ENCODE measurements around the gene ADRA2A.

Gene ADRA2A

DNA sequence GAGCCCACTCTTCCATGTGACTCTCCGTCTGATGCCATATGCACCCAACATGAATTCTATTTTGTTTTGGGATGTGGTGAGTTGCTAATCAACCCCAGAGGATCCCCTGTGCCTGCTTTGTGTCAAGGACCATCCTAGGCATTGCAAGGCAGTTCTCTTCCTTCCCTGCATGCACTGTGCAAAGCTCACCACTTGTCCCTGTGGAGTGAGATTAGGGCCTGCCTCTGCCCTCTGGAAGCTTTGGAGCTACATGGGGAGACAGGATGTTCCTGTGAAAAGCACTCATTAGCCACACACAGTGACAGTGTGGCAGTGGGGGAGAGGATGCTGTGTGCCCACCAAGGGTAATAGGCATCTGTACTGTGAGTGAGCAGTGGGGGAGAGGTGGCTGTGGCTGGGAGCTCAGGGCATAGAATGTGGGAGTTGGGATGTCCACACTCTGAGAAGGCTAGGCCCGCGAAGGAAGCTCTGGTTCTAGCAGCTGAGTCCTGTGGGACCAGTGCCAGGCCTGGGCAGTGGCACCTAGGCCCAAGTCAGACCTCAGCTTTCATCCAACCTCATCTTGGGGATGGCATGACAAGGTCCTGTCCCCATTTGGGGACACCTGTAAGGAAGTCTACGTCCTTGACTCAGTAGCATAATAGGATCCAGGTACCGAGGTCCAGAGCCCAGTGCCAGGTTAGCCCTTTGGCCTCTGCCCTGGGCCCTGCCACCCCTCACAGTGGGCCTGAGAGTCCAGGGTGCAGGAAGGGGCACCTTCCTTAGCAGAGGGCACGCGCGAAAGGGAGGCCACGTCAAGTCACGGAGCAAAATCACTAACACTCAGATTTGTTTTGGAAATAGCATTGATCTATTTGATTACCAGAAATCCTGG, 6.6 kb downstream of the ADRA2A start:
- DNase-seq (ENCODE audit: insufficient read length, low spot score): no peak
- TF ChIP-seq, protein P1, sequence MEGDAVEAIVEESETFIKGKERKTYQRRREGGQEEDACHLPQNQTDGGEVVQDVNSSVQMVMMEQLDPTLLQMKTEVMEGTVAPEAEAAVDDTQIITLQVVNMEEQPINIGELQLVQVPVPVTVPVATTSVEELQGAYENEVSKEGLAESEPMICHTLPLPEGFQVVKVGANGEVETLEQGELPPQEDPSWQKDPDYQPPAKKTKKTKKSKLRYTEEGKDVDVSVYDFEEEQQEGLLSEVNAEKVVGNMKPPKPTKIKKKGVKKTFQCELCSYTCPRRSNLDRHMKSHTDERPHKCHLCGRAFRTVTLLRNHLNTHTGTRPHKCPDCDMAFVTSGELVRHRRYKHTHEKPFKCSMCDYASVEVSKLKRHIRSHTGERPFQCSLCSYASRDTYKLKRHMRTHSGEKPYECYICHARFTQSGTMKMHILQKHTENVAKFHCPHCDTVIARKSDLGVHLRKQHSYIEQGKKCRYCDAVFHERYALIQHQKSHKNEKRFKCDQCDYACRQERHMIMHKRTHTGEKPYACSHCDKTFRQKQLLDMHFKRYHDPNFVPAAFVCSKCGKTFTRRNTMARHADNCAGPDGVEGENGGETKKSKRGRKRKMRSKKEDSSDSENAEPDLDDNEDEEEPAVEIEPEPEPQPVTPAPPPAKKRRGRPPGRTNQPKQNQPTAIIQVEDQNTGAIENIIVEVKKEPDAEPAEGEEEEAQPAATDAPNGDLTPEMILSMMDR (IDR thresholded peaks at IDR 0.05; ENCODE audit: insufficient read depth, missing control alignments): no peak
- FAIRE-seq: no peak

DNA sequence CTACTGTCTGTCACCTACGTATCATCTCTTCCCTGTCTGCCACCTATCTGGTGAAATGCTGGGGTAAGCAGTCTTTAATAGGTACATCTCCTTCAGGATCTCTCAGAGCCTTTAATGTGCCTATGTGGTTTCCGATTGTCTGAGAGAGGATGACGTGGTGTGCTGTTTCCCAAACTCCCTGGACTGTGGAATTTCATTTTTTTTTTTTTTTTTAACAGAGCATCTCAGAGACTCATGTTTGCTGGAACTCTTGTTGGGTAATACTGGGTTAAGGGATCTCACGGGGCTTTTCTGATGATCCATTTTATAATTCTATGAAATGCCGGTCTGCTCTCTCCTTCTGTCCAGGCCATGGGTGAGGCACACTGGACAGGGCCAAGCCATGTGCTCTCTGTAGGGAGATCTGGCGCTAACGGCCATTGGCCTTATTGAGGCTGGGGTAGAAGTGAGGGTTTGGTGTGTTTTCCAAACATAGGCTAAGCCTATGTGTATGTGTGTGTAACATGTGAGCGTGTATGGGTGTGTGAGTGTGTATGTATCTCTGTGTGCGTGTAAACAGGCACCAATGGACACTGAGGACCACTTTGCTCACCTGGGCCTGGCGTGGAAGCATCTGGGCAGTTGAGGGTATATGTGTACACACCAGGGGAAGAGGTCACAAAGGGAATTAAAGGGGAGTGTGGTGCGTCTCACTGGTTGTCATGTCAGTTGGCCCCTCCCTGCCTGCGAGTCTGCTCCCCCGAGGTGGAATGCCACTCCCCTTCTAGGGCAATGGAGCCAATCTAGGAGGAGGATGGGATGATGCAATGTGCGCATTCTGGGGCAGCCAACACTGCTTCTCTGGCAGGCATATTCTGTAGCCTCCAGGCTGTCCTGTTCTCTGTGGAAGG, 7.8 kb downstream of the ADRA2A start:
- FAIRE-seq (no peak), DNase-seq (ENCODE audit: insufficient read length, low spot score) (no peak)
- TF ChIP-seq, protein P1 (IDR thresholded peaks at IDR 0.05; ENCODE audit: insufficient read depth, missing control alignments): no peak

DNA sequence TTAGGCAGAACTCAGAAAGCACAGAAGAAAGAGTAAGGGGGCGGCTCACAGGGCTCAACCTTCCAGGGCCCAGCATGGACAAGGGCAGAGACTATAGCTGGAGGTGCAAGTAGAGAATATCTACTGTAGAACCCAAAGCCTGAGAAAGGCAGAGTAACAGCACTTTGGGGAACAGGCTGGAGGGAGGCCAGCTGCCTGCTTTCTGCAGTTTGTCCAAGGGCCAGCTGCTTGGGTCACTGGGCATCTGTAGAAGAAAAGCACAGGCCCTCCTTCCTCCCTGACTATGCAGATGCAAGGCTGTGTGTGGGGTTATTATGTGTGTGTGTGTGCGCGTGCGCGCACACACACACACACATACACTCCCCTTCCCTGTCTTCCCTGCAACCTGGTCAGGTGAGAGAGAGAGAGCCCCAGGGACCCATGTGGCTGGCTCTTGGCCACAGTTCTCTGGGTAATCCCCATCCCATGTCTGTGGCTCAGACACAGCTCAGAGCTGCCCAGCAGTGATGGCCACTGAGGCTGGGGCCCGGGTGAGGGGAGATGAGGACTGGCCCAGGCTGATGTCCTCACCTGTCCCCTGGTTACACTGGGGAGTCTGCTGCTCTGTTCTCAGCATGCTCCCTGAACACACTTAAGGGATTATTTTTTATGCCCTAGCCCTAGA, 9.0 kb downstream of the ADRA2A start:
- TF ChIP-seq, protein P1 (IDR thresholded peaks at IDR 0.05; ENCODE audit: insufficient read depth, missing control alignments): no peak
- FAIRE-seq: no peak
- DNase-seq (ENCODE audit: insufficient read length, low spot score): no peak

DNA sequence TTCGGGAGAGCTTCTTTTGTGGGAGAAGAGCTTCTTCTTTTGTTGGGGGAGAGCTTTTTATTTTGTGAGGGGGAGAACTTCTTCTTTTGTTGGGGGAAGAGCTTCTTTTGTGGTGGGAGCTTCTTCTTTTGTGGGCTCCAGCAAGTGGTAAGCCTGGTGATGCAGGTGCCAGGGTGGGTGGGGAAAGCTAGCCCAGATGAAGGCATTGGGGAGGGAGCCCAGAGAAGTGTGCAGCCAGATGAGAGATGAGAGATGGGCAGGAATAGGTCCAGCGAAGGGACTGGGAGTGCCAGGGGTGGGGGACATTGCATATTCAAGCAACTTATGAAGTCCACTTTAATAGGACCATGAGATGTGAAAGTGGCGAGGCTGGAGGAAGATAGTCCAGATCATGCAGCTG, 9.7 kb downstream of the ADRA2A start:
- TF ChIP-seq, protein P1 (IDR thresholded peaks at IDR 0.05; ENCODE audit: insufficient read depth, missing control alignments): no peak
- FAIRE-seq (no peak), DNase-seq (ENCODE audit: insufficient read length, low spot score) (no peak)

DNA sequence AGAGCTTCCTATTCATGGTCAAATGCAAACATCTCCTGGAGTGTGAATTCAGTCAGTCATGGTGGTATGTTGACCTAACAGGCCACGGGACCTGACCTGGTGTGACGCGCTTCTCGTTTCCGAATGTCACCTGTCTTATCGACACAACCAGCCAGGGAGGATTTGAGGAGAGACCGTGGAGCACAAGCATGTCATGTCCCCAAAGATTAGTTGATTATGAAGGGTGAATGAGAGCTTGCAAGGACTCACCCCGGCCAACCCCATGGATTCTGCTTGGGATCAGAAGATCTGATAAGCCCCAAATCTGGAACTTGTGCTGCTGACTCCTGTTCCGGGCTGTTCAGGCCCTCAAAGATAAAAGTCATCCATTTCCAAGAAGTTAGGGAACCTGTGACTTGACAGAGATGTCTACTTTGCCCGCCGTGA, 10.5 kb downstream of the ADRA2A start:
- no peak for FAIRE-seq
- TF ChIP-seq, protein P1 (IDR thresholded peaks at IDR 0.05; ENCODE audit: insufficient read depth, missing control alignments): no peak
- no peak for DNase-seq (ENCODE audit: insufficient read length, low spot score)

DNA sequence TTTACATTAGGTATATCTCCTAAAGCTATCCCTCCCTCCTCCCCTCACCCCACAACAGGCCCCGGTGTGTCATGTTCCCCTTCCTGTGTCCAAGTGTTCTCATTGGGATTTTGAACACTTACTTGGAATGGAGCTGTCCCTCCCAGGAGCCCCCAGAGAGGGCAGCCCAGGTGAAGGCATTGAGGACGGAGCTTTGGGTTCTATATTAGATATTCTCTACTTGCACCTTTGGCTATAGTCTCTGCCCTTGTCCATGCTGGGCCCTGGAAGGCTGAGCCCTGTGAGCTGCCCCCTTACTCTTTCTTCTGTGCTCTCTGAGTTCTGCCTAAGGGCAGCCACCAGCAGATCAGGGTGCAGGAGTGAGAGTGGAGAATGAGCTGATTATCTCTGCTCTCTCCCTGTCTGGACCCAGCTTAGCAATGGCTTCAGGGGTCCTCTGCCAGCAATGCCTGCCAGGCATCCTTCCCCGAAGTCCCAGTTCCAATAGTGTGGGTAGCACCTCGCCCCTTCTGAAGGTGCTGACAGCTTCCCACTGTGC, 11.2 kb downstream of the ADRA2A start:
- DNase-seq (ENCODE audit: insufficient read length, low spot score): no peak
- no peak for FAIRE-seq
- TF ChIP-seq, protein P1 (IDR thresholded peaks at IDR 0.05; ENCODE audit: insufficient read depth, missing control alignments): no peak

All from D721Med (cell line).